ENCODE results near the gene KLF15. TPM values are rescaled to one million over a fixed set of nuclear protein-coding genes. Genes with fewer than 3 reads are reported as not detected.

KLF15 gene
- total and polyA plus RNA-seq, 2 experiments from 2014 or later: 3.5 to 19.8 TPM

- no peak for DNase-seq (ENCODE audit: low spot score)
- Mint-ChIP-seq H3K9me3 (no peaks in the 10 kb centered on the region), H3K4me1 (peaks cover 23% of the 10 kb centered on the region), H3K27ac (no peak overlapping the region), H3K4me3 (no peak overlapping the region; the same call in 2 of the 3 replicates), H3K36me3 (ENCODE audit: low read depth) (no peaks in the 10 kb centered on the region), H3K27me3 (ENCODE audit: insufficient read depth, low read depth, poor library complexity) (peaks cover 8% of the 10 kb centered on the region)
- Histone ChIP-seq H3K27ac (ENCODE audit: low read depth) (no peak overlapping the region), H4K20me1 (replicated peaks; ENCODE audit: insufficient read depth) (no peaks in the 10 kb centered on the region), H3K4me1 (ENCODE audit: insufficient read depth) (peaks cover 9% of the 10 kb centered on the region), H2AFZ (no peak overlapping the region), H3K79me2 (replicated peaks; ENCODE audit: insufficient read depth) (no peaks in the 10 kb centered on the region), H3F3A (replicated peaks; ENCODE audit: low read depth) (no peaks in the 10 kb centered on the region), H3K27me3 (ENCODE audit: insufficient read depth) (no peaks in the 10 kb centered on the region), H3K36me3 (ENCODE audit: insufficient read depth) (no peaks in the 10 kb centered on the region), H3K9me2 (ENCODE audit: insufficient read depth) (no peaks in the 10 kb centered on the region), H3K4me2 (no peak overlapping the region), H3K4me3 (no peak overlapping the region)
- TF ChIP-seq POLR2AphosphoS5 (IDR thresholded peaks at IDR 0.05; ENCODE audit: low read depth) (no peak), ZNF331 (CRISPR knock-in tag; IDR thresholded peaks at IDR 0.05; ENCODE audit: low read depth) (no peak), EZH2phosphoT487 (IDR thresholded peaks at IDR 0.05; ENCODE audit: unreplicated experiment) (no peak), ZNF462 (CRISPR knock-in tag; IDR thresholded peaks at IDR 0.05) (no peak), ETS1 (IDR thresholded peaks at IDR 0.05) (no peak), NANOG (IDR thresholded peaks at IDR 0.05; ENCODE audit: borderline replicate concordance) (no peak), CTCF (conservative IDR thresholded peaks at IDR 0.05; ENCODE audit: low read depth in 2 of 2) (no peak), REST (IDR thresholded peaks at IDR 0.05; ENCODE audit: unreplicated experiment) (no peak), ZNF114 (CRISPR knock-in tag; IDR thresholded peaks at IDR 0.05) (no peak), JUNB (IDR thresholded peaks at IDR 0.05; ENCODE audit: unreplicated experiment) (no peak), STAT1 (IDR thresholded peaks at IDR 0.05; ENCODE audit: unreplicated experiment) (no peak), EZH2 (IDR thresholded peaks at IDR 0.05; ENCODE audit: low read depth, unreplicated experiment) (no peak), CREB1 (CRISPR knock-in tag; IDR thresholded peaks at IDR 0.05; ENCODE audit: low read depth) (no peak)
- no peak for ATAC-seq
Observed at GRCh38 chr3:126367316-126367805, 10.2 kb upstream of the KLF15 start.
